GM12878 (cell line): ENCODE measurements around the gene C10orf105. TPM values are rescaled to one million over a fixed set of nuclear protein-coding genes. Genes with fewer than 3 reads are reported as not detected.

Experiments
- HDAC2 ChIP-seq: fragments of 200-600 bp; sonication (generic); IDR thresholded peaks from 2 replicates; pipeline ENCODE4 v1.6.1; 2017
- IRF3 ChIP-seq: fragments of 450-650 bp; IDR thresholded peaks from 2 replicates; pipeline ENCODE4 v1.6.1; 2014; ENCODE audit warnings: mild to moderate bottlenecking
- KDM1A ChIP-seq: fragments of 200-600 bp; sonication (generic); IDR thresholded peaks from 2 replicates; pipeline ENCODE4 v1.6.1; 2016; ENCODE audit warnings: borderline replicate concordance
- MXI1 ChIP-seq: fragments of 150-350 bp; IDR thresholded peaks from 2 replicates; pipeline ENCODE4 v1.6.1; 2011; ENCODE audit warnings: low read depth, mild to moderate bottlenecking, inconsistent platforms, low read length, improper control_type of control experiment
- MYB ChIP-seq: fragments of 150-350 bp; IDR thresholded peaks from 2 replicates; pipeline ENCODE4 v1.6.1; 2014; ENCODE audit warnings: mild to moderate bottlenecking, low read depth, low read length, borderline replicate concordance
- PRDM15 ChIP-seq: fragments of 450-650 bp; formaldehyde crosslinking; IDR thresholded peaks from 2 replicates; pipeline ENCODE4 v1.4.0; 2020; ENCODE audit warnings: mild to moderate bottlenecking, moderate library complexity
- TCF7 ChIP-seq: IDR thresholded peaks from 2 replicates; pipeline ENCODE4 v1.6.1; 2014; ENCODE audit warnings: antibody characterized with exemption, borderline replicate concordance
- YBX1 ChIP-seq: fragments of 450-650 bp; IDR thresholded peaks from 2 replicates; pipeline ENCODE4 v1.6.1; 2016; ENCODE audit warnings: antibody characterized with exemption
- ZZZ3 ChIP-seq: IDR thresholded peaks from 2 replicates; pipeline ENCODE4 v1.6.1; 2011; ENCODE audit warnings: low read depth; ENCODE audit not compliant: control insufficient read depth, insufficient read length
- polyA plus RNA-seq, 11 experiments: library from polyadenylated mRNA; depleted of rRNA in 4 of 11; unstranded in 6 of 11; stranded (reverse) in 5 of 11; fragments of >200 nt; fragmentation: Nextera tagmentation in 4 of 11; fragmentation: Illumina TruSeq in 1 of 11; extraction: Ambion mirVana in 4 of 11; extraction: Trizol in 1 of 11; gene quantifications; 1 replicate in 1 of 11; 2 replicates in 10 of 11; pipeline versions ENCODE4 v1.2.1 to v1.2.3, GENCODE V29; 2011 to 2016; ENCODE audit warnings: inconsistent platforms in 2 of 11, missing spikeins in 2 of 11, low read depth in 1 of 11
- total RNA-seq, 4 experiments: library from RNA; depleted of rRNA in 3 of 4; stranded (reverse); fragments of >200 nt in 3 of 4; fragmentation: Illumina TruSeq in 1 of 4; extraction: Trizol in 1 of 4; gene quantifications; 2 replicates each; pipeline versions ENCODE4 v1.2.1 to v1.2.3, GENCODE V29; 2013 to 2021
- TF ChIP-seq, protein P1 (sequence below): fragments of 450-650 bp; IDR thresholded peaks from 2 replicates; pipeline ENCODE4 v1.6.1; 2016; ENCODE audit warnings: mild to moderate bottlenecking

Gene C10orf105
- total and polyA plus RNA-seq, 10 of the 15 experiments (the other 5 are each of a cell fraction or from before 2014, with no cell fraction given): 0.04 to 0.06 (median 0.05) TPM; not detected in 7

DNA sequence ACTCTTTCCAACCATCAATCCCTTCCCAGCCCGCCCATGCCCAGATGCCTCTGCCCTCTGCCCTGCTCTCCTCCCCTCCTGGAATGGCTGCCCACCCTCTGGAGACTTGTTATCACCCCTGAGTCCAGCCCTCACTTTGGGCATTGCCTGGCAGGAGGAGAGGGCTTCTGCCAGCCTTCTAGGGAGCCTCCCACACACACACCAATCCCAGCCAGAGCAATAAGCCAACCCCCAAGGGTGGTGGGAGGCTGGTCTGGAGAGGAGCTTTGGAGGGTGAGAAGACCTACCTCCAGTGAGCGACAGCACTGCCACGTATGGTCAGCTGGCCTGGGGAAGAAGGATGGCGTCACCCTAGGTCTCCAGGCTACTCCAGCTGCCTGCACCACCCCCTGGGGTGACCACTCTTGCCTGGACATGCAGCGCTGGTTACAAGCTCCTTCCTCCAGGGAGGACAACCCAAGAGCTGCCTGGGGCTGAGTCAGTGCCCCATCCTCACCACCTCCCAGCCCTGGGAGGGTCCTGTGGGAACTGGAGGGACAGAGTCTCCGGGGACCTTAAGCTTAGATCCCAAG lies 8.4 kb downstream of the C10orf105 start (continued):
- no peak for TF ChIP-seq PRDM15
- TF ChIP-seq HDAC2: no peak
- no peak for TF ChIP-seq TCF7
- TF ChIP-seq KDM1A: no peak
- no peak for TF ChIP-seq MXI1
- no peak for TF ChIP-seq ZZZ3
- TF ChIP-seq, protein P1, sequence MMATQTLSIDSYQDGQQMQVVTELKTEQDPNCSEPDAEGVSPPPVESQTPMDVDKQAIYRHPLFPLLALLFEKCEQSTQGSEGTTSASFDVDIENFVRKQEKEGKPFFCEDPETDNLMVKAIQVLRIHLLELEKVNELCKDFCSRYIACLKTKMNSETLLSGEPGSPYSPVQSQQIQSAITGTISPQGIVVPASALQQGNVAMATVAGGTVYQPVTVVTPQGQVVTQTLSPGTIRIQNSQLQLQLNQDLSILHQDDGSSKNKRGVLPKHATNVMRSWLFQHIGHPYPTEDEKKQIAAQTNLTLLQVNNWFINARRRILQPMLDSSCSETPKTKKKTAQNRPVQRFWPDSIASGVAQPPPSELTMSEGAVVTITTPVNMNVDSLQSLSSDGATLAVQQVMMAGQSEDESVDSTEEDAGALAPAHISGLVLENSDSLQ: no peak
- TF ChIP-seq IRF3: no peak
- TF ChIP-seq YBX1: no peak
- TF ChIP-seq MYB: no peak
